HEK293 (cell line): Measurements from ENCODE around the gene DPYSL5.

ENCODE experiments used
- CTCF ChIA-PET: fragments of 350-600 bp; formaldehyde crosslinking; extraction: SDS; loops from one replicate; lab custom pipeline; 2021; ENCODE audit warnings: antibody characterized with exemption; lab: Yijun Ruan, JAX
- POLR2A ChIA-PET: fragments of 300-600 bp; formaldehyde crosslinking; extraction: SDS; loops from one replicate; lab custom pipeline; 2020; ENCODE audit warnings: antibody characterized with exemption, inconsistent platforms; lab: Yijun Ruan, JAX
- H3K27ac ChIP-seq: fragments of 200-500 bp; sonication (Bioruptor generic); 2 replicates; pipeline ENCODE4 v1.5.1; 2014; ENCODE audit warnings: low read depth, low read length, control low read depth, inconsistent platforms; ENCODE audit errors: extremely low read depth
- H3K36me3 ChIP-seq, 2 experiments: fragments of 200-500 bp in 1 of 2; sonication (Bioruptor generic) in 1 of 2; 1 replicate in 1 of 2; 2 replicates in 1 of 2; pipeline ENCODE4 v1.5.1; 2014 to 2017; ENCODE audit warnings: inconsistent platforms in 2 of 2, low read length in 2 of 2; ENCODE audit not compliant: control insufficient read depth in 2 of 2, insufficient read depth in 1 of 2
- H3K4me1 ChIP-seq: fragments of 200-500 bp; sonication (Bioruptor generic); 2 replicates; pipeline ENCODE4 v1.5.1; 2014; ENCODE audit warnings: mild to moderate bottlenecking, low read length, inconsistent platforms; ENCODE audit not compliant: control insufficient read depth, insufficient read depth
- H3K4me3 ChIP-seq: 2 replicates; pipeline ENCODE4 v1.5.1; 2011; ENCODE audit warnings: low read depth, mild to moderate bottlenecking, control low read depth, low read length, moderate library complexity
- H3K9me3 ChIP-seq: fragments of 200-500 bp; sonication (Bioruptor generic); 2 replicates; pipeline ENCODE4 v1.5.1; 2014; ENCODE audit warnings: low read depth, low read length, inconsistent platforms; ENCODE audit not compliant: control insufficient read depth, insufficient read depth
- CTCF ChIP-seq: fragments of 450-650 bp; formaldehyde crosslinking; IDR thresholded peaks from 2 replicates; pipeline ENCODE4 v1.5.1; 2016; ENCODE audit warnings: missing biosample characterization, missing genetic modification characterization
- GLIS1 ChIP-seq: fragments of 450-650 bp; formaldehyde crosslinking; IDR thresholded peaks from 2 replicates; pipeline ENCODE4 v1.5.1; 2016; ENCODE audit warnings: missing biosample characterization, missing genetic modification characterization
- PBX3 ChIP-seq: sonication (generic); formaldehyde crosslinking; IDR thresholded peaks from 2 replicates; pipeline ENCODE4 v1.8.1; 2022; ENCODE audit warnings: mild to moderate bottlenecking, moderate library complexity, missing genetic modification reagents
- PRDM1 ChIP-seq: fragments of 450-650 bp; formaldehyde crosslinking; IDR thresholded peaks from 2 replicates; pipeline ENCODE4; 2016; ENCODE audit warnings: missing biosample characterization, missing genetic modification characterization
- PRDM2 ChIP-seq: fragments of 450-650 bp; formaldehyde crosslinking; IDR thresholded peaks from 2 replicates; pipeline ENCODE4 v1.5.1; 2016; ENCODE audit warnings: missing biosample characterization, missing genetic modification characterization, borderline replicate concordance
- REST ChIP-seq: fragments of 450-650 bp; formaldehyde crosslinking; IDR thresholded peaks from 2 replicates; pipeline ENCODE4 v1.5.1; 2016; ENCODE audit warnings: missing biosample characterization, missing genetic modification characterization
- SCRT2 ChIP-seq: fragments of 450-650 bp; formaldehyde crosslinking; IDR thresholded peaks from 2 replicates; pipeline ENCODE4 v1.5.1; 2016; ENCODE audit warnings: missing biosample characterization, missing genetic modification characterization
- ZBTB44 ChIP-seq: fragments of 450-650 bp; IDR thresholded peaks from 2 replicates; pipeline ENCODE4 v1.5.1; 2018; ENCODE audit warnings: missing biosample characterization, mild to moderate bottlenecking, missing genetic modification characterization
- ZEB2 ChIP-seq: fragments of 450-650 bp; formaldehyde crosslinking; IDR thresholded peaks from 2 replicates; pipeline ENCODE4 v1.5.1; 2016; ENCODE audit warnings: missing biosample characterization, missing genetic modification characterization
- ZNF221 ChIP-seq: fragments of 450-650 bp; formaldehyde crosslinking; IDR thresholded peaks from 2 replicates; pipeline ENCODE4 v1.5.1; 2017; ENCODE audit warnings: missing biosample characterization, missing genetic modification characterization, borderline replicate concordance
- ZNF292 ChIP-seq: fragments of 450-650 bp; formaldehyde crosslinking; IDR thresholded peaks from 2 replicates; pipeline ENCODE4 v1.5.1; 2016; ENCODE audit warnings: low read depth, missing biosample characterization, missing genetic modification characterization, borderline replicate concordance
- ZNF350 ChIP-seq: fragments of 450-650 bp; formaldehyde crosslinking; IDR thresholded peaks from 2 replicates; pipeline ENCODE4 v1.5.0; 2017; ENCODE audit warnings: missing biosample characterization, mild to moderate bottlenecking, missing genetic modification characterization
- ZNF362 ChIP-seq: fragments of 450-650 bp; formaldehyde crosslinking; IDR thresholded peaks from 2 replicates; pipeline ENCODE4 v1.5.1; 2016; ENCODE audit warnings: missing biosample characterization, missing genetic modification characterization
- ZNF473 ChIP-seq: fragments of 450-650 bp; formaldehyde crosslinking; IDR thresholded peaks from 2 replicates; pipeline ENCODE4 v1.5.1; 2017; ENCODE audit warnings: missing biosample characterization, missing genetic modification characterization
- ZNF513 ChIP-seq: fragments of 450-650 bp; IDR thresholded peaks from 2 replicates; pipeline ENCODE4 v1.5.1; 2018; ENCODE audit warnings: missing biosample characterization, missing genetic modification characterization
- ZNF600 ChIP-seq: fragments of 450-650 bp; formaldehyde crosslinking; IDR thresholded peaks from 2 replicates; pipeline ENCODE4 v1.5.1; 2016; ENCODE audit warnings: missing biosample characterization, missing genetic modification characterization
- ZNF654 ChIP-seq: fragments of 450-650 bp; formaldehyde crosslinking; IDR thresholded peaks from 2 replicates; pipeline ENCODE4 v1.5.1; 2016; ENCODE audit warnings: low read depth, missing biosample characterization, missing genetic modification characterization

DPYSL5 gene

GRCh38 chr2:26941486-26941885, 93.6 kb downstream of the DPYSL5 start (continued):
- TF ChIP-seq SCRT2 = no peak
- TF ChIP-seq ZNF362 (tag by site-specific recombination) = no peak
- TF ChIP-seq ZEB2 (tag by site-specific recombination) = no peak
- TF ChIP-seq ZNF350 (tag by site-specific recombination) = no peak

- H3K4me1 ChIP-seq = no peaks in the 10 kb centered on the region
- H3K9me3 ChIP-seq = no peaks in the 10 kb centered on the region
- H3K27ac ChIP-seq = no peak overlapping the region
- TF ChIP-seq PRDM1 = 0 out of 2 replicates have a peak, but pooled peaks have one; percentile 13
- no peak for TF ChIP-seq ZNF292
- 0 out of 2 replicates have a peak, but pooled peaks have one; percentile 16 for TF ChIP-seq ZNF600 (tag by site-specific recombination)
- TF ChIP-seq PRDM2 (tag by site-specific recombination) = no peak
- no peak for TF ChIP-seq ZNF473
- TF ChIP-seq ZNF221 (tag by site-specific recombination) = no peak
- TF ChIP-seq ZBTB44 (tag by site-specific recombination) = no peak
- TF ChIP-seq ZNF654 (tag by site-specific recombination) = peak; percentile 40
- TF ChIP-seq ZNF513 (tag by site-specific recombination) = no peak
- no peak for TF ChIP-seq REST (tag by site-specific recombination)
- no peak for TF ChIP-seq GLIS1 (tag by site-specific recombination)
- TF ChIP-seq PBX3 (CRISPR knock-in tag) = no peak
- TF ChIP-seq CTCF (tag by site-specific recombination) = peak; percentile 62
- peaks cover 3 to 72% of the 10 kb centered on the region in 2 experiments; a peak in 2 of 3 replicates for H3K36me3 ChIP-seq
- ChIA-PET POLR2A (interaction anchor here (1.2 to 1.3 kb wide), 2 partner anchors 94 to 96 kb away, joined by 3 to 9 read pairs; partner anchors contain the start of gene DPYSL5), CTCF (interaction anchor here (0.5 to 6.6 kb wide), 27 partner anchors 8 to 326 kb away, joined by 3 to 156 read pairs (median 5); partner anchors contain the start of gene DPYSL5)
- no peak overlapping the region for H3K4me3 ChIP-seq
Measured at GRCh38 chr2:26942543-26943295, 94.8 kb downstream of the DPYSL5 start.
